Measurements from ENCODE around the gene SEMA6B.

Gene SEMA6B

DNA sequence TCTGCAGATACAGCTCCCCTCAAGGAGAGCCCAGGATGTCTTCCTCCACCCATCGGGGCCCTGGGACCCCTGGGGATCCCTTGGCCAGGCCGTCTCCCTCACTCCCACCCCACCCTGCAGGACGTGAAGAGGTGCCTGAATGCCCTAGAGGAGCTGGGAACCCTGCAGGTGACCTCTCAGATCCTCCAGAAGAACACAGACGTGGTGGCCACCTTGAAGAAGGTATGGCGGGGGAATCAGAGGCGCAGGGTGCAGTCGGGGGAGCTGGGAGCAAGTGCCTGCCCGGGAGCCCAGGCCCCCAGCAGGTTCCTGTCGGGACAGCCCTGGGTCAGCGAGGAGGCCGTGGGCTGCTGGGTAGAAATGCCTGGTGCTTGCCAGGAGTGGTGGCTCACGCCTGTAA, 60.8 kb downstream of the SEMA6B start:
- no peak for DNase-seq

DNA sequence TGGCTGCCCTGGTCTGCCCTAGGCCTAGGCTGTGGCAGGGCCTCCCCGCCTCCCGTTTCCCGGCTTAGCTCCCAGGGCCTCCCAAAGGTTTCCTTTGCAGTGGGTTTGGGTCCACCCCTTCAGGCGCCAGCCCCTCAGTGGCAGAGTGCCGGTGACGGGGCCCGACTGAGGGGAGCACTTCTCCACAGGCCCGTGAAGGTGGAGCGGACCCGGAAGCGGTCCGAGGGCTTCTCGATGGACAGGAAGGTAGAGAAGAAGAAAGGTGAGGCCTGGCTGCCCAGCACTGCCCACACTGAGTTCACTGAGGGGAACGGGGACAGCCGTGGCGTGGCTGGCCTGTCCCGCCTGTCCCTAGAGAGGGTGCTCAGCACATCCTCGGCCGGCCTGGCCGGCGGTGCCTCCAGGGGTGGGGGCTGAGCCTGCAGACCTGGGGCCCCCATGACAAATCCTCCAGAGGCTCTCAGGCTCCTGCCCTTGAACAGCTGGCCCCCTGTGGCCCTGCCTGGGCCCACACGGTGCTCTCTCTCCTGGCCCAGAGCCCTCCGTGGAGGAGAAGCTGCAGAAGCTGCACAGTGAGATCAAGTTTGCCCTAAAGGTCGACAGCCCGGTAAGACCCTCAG, 61.6 kb downstream of the SEMA6B start:
- no peak for DNase-seq

DNA sequence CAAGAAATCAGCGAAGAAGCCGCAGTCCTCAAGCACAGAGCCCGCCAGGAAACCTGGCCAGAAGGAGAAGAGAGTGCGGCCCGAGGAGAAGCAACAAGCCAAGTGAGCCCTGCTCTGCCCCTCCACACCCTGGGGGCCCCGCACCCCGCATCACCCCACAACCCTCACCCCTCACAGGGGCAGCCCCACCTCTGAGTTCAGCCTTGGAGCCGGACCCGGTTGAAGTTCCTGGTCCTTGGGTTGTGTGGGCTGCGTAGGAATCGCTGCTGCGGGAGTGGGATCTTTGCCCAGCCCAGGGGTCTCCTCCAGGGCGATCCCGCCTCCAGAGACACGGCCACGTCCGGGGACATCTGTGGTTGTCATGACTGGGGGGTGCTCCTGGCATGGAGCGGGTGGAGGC, 63.2 kb downstream of the SEMA6B start:
- DNase-seq: no peak

DNA sequence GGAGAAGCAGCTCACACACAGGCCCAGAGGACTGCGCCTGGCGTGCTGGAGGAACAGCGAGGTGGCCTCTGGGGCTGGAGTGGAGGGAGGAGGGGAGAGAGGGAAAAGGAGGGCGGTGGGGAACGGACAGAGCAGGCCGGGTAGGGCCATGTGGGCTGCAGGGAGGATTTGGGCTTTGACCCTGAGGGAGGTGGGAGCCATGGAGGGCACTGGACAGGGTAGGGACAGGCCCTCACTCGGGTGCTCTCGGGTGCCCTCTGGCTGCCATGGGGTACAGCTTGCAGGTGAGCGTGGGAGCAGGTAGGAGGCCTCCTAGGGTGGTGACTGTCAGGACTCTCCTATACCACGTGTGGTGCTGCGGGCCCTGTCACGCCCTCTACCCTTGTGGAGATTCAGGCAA, 64.0 kb downstream of the SEMA6B start:
- peak in 14 of 56 donors; percentile 6 to 49 (median 22) for DNase-seq

DNA sequence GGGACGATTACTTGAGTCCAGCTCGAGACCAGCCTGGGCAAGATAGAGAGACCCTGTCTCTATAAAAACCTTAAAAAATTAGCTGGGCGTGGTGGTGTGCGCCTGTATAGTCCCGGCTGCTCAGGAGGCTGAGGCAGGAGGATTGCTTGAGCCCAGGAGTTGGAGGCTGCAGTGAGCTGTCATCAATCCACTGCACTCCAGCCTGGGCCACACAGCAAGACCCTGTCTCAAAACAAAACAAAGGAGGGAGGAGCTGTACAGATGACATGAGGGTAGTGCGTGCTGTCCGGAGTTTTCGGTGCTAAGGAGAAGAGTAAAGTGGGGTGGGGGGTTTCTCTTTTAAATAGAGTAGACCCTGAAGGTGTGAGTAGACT, 64.8 kb downstream of the SEMA6B start:
- DNase-seq: no peak

DNA sequence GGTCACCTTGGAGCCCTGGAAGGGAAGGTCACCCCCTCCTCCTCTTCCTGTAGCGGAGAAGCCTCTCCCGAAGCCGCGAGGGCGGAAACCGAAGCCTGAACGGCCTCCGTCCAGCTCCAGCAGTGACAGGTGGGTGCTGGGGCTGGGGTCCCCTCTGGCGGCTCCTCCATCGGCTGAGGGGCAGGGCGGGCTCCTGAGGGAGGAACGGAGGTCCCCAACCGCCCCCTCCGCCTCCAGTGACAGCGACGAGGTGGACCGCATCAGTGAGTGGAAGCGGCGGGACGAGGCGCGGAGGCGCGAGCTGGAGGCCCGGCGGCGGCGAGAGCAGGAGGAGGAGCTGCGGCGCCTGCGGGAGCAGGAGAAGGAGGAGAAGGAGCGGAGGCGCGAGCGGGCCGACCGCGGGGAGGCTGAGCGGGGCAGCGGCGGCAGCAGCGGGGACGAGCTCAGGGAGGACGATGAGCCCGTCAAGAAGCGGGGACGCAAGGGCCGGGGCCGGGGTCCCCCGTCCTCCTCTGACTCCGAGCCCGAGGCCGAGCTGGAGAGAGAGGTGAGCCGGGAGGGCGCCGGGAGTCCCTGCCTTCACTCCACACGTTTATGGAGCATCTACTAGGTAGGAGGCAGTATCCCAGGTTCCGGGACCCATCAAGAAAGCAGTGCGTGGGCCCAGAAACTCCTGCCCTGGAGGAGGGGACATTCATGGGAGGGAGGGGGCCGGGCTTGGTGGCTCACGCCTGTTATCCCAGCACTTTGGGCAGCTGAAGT, 65.4 kb downstream of the SEMA6B start:
- DNase-seq: no peak

DNA sequence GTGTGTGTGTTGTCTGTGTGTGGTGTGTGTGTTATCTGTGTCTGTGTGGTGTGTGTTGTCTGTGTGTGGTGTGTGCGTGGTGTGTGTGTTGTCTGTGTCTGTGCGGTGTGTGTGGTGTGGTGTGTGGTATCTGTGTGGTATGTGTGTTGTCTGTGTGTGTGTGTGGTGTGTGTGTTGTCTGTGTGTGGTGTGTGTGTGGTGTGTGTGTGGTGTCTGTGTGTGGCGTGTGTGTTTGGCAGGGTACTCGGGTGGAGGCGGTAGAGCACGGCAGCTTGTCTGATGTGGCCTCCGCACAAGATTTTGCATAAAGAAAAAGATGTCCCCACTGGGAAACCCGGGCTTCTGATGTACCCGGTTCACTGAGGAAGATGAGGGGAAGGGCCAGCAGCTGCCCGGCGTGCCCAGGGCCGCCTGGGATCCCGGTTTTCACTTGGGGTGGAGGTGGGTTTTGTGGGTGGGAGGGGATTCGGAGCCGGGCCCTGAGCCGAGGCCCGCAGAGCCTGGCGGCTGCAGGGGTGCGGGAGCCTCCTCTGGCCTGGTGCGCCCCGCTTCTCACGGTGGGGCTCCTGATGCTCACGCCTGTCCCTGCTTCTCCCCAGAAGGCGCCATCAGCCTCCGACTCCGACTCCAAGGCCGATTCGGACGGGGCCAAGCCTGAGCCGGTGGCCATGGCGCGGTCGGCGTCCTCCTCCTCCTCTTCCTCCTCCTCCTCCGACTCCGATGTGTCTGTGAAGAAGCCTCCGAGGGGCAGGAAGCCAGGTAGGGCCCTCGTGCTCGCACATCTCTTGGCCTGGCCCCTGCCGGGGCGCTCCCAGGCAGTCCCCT, 66.2 kb downstream of the SEMA6B start:
- no peak for DNase-seq

Data from nucleus accumbens (tissue), 56 donors.